Endothelial cell of umbilical vein (primary cell): ENCODE data around the gene SLC24A3.

Source experiments
- EZH2 ChIP-seq: IDR thresholded peaks from 2 replicates; pipeline ENCODE4 v1.6.1; 2012; ENCODE audit warnings: borderline replicate concordance, low read depth, mild to moderate bottlenecking, moderate library complexity, low read length, inconsistent platforms; ENCODE audit not compliant: severe bottlenecking
- FOS ChIP-seq: IDR thresholded peaks from 2 replicates; pipeline ENCODE4 v1.6.1; 2011; ENCODE audit warnings: mild to moderate bottlenecking, low read length, moderate library complexity, borderline replicate concordance; ENCODE audit not compliant: insufficient read depth
- GATA2 ChIP-seq: IDR thresholded peaks from 2 replicates; pipeline ENCODE4 v1.7.0; 2011; ENCODE audit warnings: low read depth, mild to moderate bottlenecking, moderate library complexity, mixed read lengths, low read length; ENCODE audit not compliant: insufficient read length, insufficient read depth
- POLR2A ChIP-seq: IDR thresholded peaks from 2 replicates; pipeline ENCODE4 v1.6.1; 2012; ENCODE audit warnings: low read depth, mild to moderate bottlenecking, control low read depth, low read length
- POLR2AphosphoS5 ChIP-seq: IDR thresholded peaks from 2 replicates; pipeline ENCODE4 v1.6.1; 2012; ENCODE audit warnings: low read depth, mild to moderate bottlenecking, control low read depth, low read length, moderate library complexity; ENCODE audit not compliant: insufficient read depth
- TF ChIP-seq, protein P1 (sequence below), 2 donors: IDR thresholded peaks; 1 replicate in 1 of 2; 2 replicates in 1 of 2; pipeline ENCODE4 v1.5.1; 2011; ENCODE audit warnings: low read length in 2 of 2, mild to moderate bottlenecking in 2 of 2, moderate library complexity in 2 of 2, control low read depth in 1 of 2, inconsistent platforms in 1 of 2, low read depth in 1 of 2; ENCODE audit not compliant: insufficient read depth in 1 of 2; ENCODE audit errors: extremely low read depth in 1 of 2
- TF ChIP-seq, protein P2 (sequence below): IDR thresholded peaks from 2 replicates; pipeline ENCODE4 v1.6.1; 2011; ENCODE audit not compliant: insufficient read depth, insufficient read length

DNA sequence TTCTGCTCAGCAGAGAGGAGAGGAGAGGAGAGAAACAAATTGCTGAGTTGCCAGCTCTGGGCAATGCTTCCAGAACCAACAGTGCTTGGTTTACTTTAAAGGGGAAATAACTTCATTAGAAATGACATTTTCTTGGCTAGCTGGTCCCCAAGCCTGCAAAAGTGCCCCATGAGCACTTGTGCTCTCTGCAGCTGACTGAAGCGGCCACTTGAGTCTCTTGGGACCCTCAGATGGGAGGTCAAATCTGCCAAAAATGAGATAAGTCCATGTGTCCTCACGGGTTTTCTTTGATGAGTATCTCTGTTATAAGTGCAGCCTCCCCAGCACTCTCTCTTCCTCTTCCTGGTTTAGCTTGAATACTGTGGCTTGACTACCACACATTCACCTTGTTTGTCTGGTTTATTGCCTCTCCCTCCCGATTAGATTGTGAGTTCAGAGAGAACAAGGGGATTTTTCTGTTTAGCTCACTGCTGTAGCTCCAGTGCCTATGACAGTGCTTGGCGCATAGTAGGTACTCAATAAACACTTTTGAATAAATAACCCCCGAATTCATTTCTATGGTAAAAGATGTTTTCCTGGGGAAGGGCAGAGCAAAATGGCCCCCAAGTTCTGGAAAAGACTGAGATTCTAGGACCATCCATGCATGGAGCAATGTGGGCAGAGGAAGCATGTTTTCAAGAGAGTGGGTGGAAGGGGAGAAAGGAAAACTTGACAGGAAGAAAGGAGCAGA lies 538.6 kb downstream of the SLC24A3 start:
- TF ChIP-seq, protein P1, sequence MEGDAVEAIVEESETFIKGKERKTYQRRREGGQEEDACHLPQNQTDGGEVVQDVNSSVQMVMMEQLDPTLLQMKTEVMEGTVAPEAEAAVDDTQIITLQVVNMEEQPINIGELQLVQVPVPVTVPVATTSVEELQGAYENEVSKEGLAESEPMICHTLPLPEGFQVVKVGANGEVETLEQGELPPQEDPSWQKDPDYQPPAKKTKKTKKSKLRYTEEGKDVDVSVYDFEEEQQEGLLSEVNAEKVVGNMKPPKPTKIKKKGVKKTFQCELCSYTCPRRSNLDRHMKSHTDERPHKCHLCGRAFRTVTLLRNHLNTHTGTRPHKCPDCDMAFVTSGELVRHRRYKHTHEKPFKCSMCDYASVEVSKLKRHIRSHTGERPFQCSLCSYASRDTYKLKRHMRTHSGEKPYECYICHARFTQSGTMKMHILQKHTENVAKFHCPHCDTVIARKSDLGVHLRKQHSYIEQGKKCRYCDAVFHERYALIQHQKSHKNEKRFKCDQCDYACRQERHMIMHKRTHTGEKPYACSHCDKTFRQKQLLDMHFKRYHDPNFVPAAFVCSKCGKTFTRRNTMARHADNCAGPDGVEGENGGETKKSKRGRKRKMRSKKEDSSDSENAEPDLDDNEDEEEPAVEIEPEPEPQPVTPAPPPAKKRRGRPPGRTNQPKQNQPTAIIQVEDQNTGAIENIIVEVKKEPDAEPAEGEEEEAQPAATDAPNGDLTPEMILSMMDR (IDR thresholded peaks at IDR 0.05; ENCODE audit: extremely low read depth in 1 of 2, insufficient read depth in 1 of 2, low read depth in 1 of 2, low read length in 2 of 2): no peak
- TF ChIP-seq, protein P2, sequence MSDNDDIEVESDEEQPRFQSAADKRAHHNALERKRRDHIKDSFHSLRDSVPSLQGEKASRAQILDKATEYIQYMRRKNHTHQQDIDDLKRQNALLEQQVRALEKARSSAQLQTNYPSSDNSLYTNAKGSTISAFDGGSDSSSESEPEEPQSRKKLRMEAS: no peak
- no peak for TF ChIP-seq EZH2
- no peak for TF ChIP-seq POLR2A
- no peak for TF ChIP-seq POLR2AphosphoS5
- TF ChIP-seq FOS: no peak
- TF ChIP-seq GATA2: no peak
